GM12878 (cell line): ENCODE measurements around the gene POLR3K. TPM values are rescaled to one million over a fixed set of nuclear protein-coding genes. Genes with fewer than 3 reads are reported as not detected.

Experiments
- ASH2L ChIP-seq: fragments of 300-600, 200-600 bp; sonication (generic); IDR thresholded peaks from 2 replicates; pipeline ENCODE4 v1.6.1; 2017; ENCODE audit warnings: low read depth, mild to moderate bottlenecking, borderline replicate concordance
- CTCF ChIP-seq, 3 experiments: IDR thresholded peaks in 2 of 3; conservative IDR thresholded peaks in 1 of 3; 2 replicates each; pipeline ENCODE4 v1.5.1; 2011; ENCODE audit warnings: low read depth in 3 of 3, low read length in 3 of 3, mild to moderate bottlenecking in 3 of 3, control low read depth in 2 of 3, moderate library complexity in 2 of 3, inconsistent platforms in 1 of 3, mixed read lengths in 1 of 3; ENCODE audit not compliant: control insufficient read depth in 2 of 3, insufficient read depth in 1 of 3; ENCODE audit errors: extremely low read depth in 1 of 3
- ESRRA ChIP-seq: IDR thresholded peaks from 2 replicates; pipeline ENCODE4 v1.6.1; 2012; ENCODE audit warnings: mild to moderate bottlenecking, low read length, improper control_type of control experiment
- GATAD2B ChIP-seq: fragments of 450-650 bp; conservative IDR thresholded peaks from 2 replicates; pipeline ENCODE4 v1.6.1; 2017; ENCODE audit warnings: low read depth, mild to moderate bottlenecking, moderate library complexity
- IKZF1 ChIP-seq: fragments of 450-650 bp; conservative IDR thresholded peaks from 2 replicates; pipeline ENCODE4 v1.6.1; 2017; ENCODE audit warnings: antibody characterized with exemption, mild to moderate bottlenecking
- MEF2B ChIP-seq: fragments of 450-650 bp; IDR thresholded peaks from 2 replicates; pipeline ENCODE4 v1.6.1; 2018; ENCODE audit warnings: mild to moderate bottlenecking, moderate library complexity; ENCODE audit not compliant: partially characterized antibody, poor library complexity, severe bottlenecking
- MTA3 ChIP-seq: IDR thresholded peaks from 2 replicates; pipeline ENCODE4 v1.6.1; 2012; ENCODE audit warnings: low read length, inconsistent platforms, borderline replicate concordance
- MYB ChIP-seq: fragments of 150-350 bp; IDR thresholded peaks from 2 replicates; pipeline ENCODE4 v1.6.1; 2014; ENCODE audit warnings: mild to moderate bottlenecking, low read depth, low read length, borderline replicate concordance
- MYC ChIP-seq: IDR thresholded peaks from 2 replicates; pipeline ENCODE4 v1.6.1; 2011; ENCODE audit warnings: mild to moderate bottlenecking, low read length, moderate library complexity, inconsistent platforms; ENCODE audit not compliant: insufficient read depth, insufficient replicate concordance, insufficient read length, severe bottlenecking
- NFYA ChIP-seq: IDR thresholded peaks from 2 replicates; pipeline ENCODE4 v1.6.1; 2011; ENCODE audit warnings: low read depth, mild to moderate bottlenecking, low read length, improper control_type of control experiment, borderline replicate concordance
- NFYB ChIP-seq: IDR thresholded peaks from 2 replicates; pipeline ENCODE4 v1.6.1; 2011; ENCODE audit warnings: low read depth, mild to moderate bottlenecking, low read length, improper control_type of control experiment, moderate library complexity; ENCODE audit not compliant: insufficient read depth
- PML ChIP-seq: IDR thresholded peaks from 2 replicates; pipeline ENCODE4 v1.6.1; 2012; ENCODE audit warnings: low read length, inconsistent platforms
- POLR2AphosphoS2 ChIP-seq: IDR thresholded peaks from 2 replicates; pipeline ENCODE4 v1.6.1; 2011; ENCODE audit warnings: low read depth, mild to moderate bottlenecking, low read length, improper control_type of control experiment, moderate library complexity
- SIN3A ChIP-seq: IDR thresholded peaks from 2 replicates; pipeline ENCODE4 v1.6.1; 2012; ENCODE audit warnings: low read depth, low read length, improper control_type of control experiment
- SREBF2 ChIP-seq: IDR thresholded peaks from 2 replicates; pipeline ENCODE4 v1.6.1; 2012; ENCODE audit warnings: mild to moderate bottlenecking, low read length
- TCF12 ChIP-seq: IDR thresholded peaks from 2 replicates; pipeline ENCODE4 v1.6.1; 2011; ENCODE audit warnings: low read depth, mild to moderate bottlenecking, low read length
- YBX1 ChIP-seq: fragments of 450-650 bp; IDR thresholded peaks from 2 replicates; pipeline ENCODE4 v1.6.1; 2016; ENCODE audit warnings: antibody characterized with exemption
- ZBTB4 ChIP-seq: fragments of 450-650 bp; formaldehyde crosslinking; IDR thresholded peaks from 2 replicates; pipeline ENCODE4 v1.4.0; 2022; ENCODE audit warnings: mild to moderate bottlenecking, moderate library complexity
- ZNF687 ChIP-seq: fragments of 450-650 bp; IDR thresholded peaks from 2 replicates; pipeline ENCODE4 v1.6.1; 2017; ENCODE audit warnings: mild to moderate bottlenecking, moderate library complexity
- polyA plus RNA-seq, 11 experiments: library from polyadenylated mRNA; depleted of rRNA in 4 of 11; unstranded in 6 of 11; stranded (reverse) in 5 of 11; fragments of >200 nt; fragmentation: Nextera tagmentation in 4 of 11; fragmentation: Illumina TruSeq in 1 of 11; extraction: Ambion mirVana in 4 of 11; extraction: Trizol in 1 of 11; gene quantifications; 1 replicate in 1 of 11; 2 replicates in 10 of 11; pipeline versions ENCODE4 v1.2.1 to v1.2.3, GENCODE V29; 2011 to 2016; ENCODE audit warnings: inconsistent platforms in 2 of 11, missing spikeins in 2 of 11, low read depth in 1 of 11
- total RNA-seq, 4 experiments: library from RNA; depleted of rRNA in 3 of 4; stranded (reverse); fragments of >200 nt in 3 of 4; fragmentation: Illumina TruSeq in 1 of 4; extraction: Trizol in 1 of 4; gene quantifications; 2 replicates each; pipeline versions ENCODE4 v1.2.1 to v1.2.3, GENCODE V29; 2013 to 2021

Gene POLR3K
- total and polyA plus RNA-seq, 10 of the 15 experiments (the other 5 are each of a cell fraction or from before 2014, with no cell fraction given) = 25.3 to 222 (median 64.0) TPM

GRCh38 chr16:38941-39892, 14.2 kb downstream of the POLR3K start (continued):
- no peak for TF ChIP-seq SREBF2
- TF ChIP-seq NFYB = no peak
- peak; percentile 74 for TF ChIP-seq MEF2B
- TF ChIP-seq TCF12 = peak; percentile 95
- TF ChIP-seq SIN3A = 0 out of 2 replicates have a peak, but pooled peaks have one; percentile 50
- peak; percentile 86 for TF ChIP-seq IKZF1
- no peak for TF ChIP-seq NFYA
- TF ChIP-seq MYB = no peak
- no peak for TF ChIP-seq YBX1
- TF ChIP-seq ZNF687 = peak; percentile 91
- TF ChIP-seq MTA3 = no peak
- no peak for TF ChIP-seq ASH2L
- no peak for TF ChIP-seq PML
- TF ChIP-seq CTCF (IDR thresholded peaks at IDR 0.05 in 2 of 3, conservative IDR thresholded peaks at IDR 0.05 in 1 of 3; ENCODE audit: control insufficient read depth in 2 of 3, extremely low read depth in 1 of 3, insufficient read depth in 1 of 3, low read depth in 3 of 3, low read length in 3 of 3) = no peak
- TF ChIP-seq ESRRA = no peak
- TF ChIP-seq POLR2AphosphoS2 = peak; percentile 24; the same call in 1 of the 2 replicates
- TF ChIP-seq ZBTB4 = no peak
- TF ChIP-seq GATAD2B = peak; percentile 79
- no peak for TF ChIP-seq MYC
